ENCODE data around the gene NGEF. TPM values are rescaled to one million over a fixed set of nuclear protein-coding genes. Genes with fewer than 3 reads are reported as not detected.
A peak's percentile ranks its signal among the peaks of the same experiment; 100 is the strongest.

The NGEF gene
- total RNA-seq, 1 donor from 2014 or later: 1.2 TPM

DNA sequence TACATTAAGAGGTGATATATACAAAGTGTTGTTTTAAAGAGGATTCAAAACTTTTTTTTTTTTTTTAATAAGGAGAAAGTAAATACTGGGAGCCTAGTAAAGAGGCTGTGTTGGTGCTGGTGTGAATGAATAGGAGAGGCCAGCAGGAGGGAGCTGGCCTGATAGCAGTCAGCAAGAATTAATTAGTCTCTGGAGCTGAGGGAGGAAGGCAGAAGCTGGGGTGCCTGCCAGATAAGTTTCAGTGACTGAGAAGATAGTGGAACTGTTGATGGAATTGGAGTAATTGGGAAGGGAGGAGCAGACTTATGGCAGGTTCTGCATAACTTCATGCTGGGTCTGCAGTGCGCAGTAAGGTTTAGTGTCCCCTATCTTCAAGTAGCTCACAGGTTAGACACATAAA lies 179.2 kb downstream of the NGEF start:
- no peak for TF ChIP-seq CTCF (IDR thresholded peaks at IDR 0.05; ENCODE audit: unreplicated experiment)
- DNase-seq (ENCODE audit: low spot score, unreplicated experiment): no peak
- Mint-ChIP-seq H3K9me3 (ENCODE audit: low read depth) (no peaks in the 10 kb centered on the region), H3K36me3 (ENCODE audit: insufficient read depth) (peaks cover 22% of the 10 kb centered on the region), H3K4me1 (ENCODE audit: low read depth) (peaks cover 15% of the 10 kb centered on the region), H3K4me3 (ENCODE audit: low read depth) (no peak overlapping the region), H3K27me3 (no peaks in the 10 kb centered on the region), H3K27ac (peak overlapping the region; percentile 60)

GRCh38 chr2:232831496-232831895 lies 181.6 kb downstream of the NGEF start:
- no peaks in the 10 kb centered on the region for H3K27me3 Mint-ChIP-seq
- H3K4me3 Mint-ChIP-seq (ENCODE audit: low read depth): no peak overlapping the region
- no peak for TF ChIP-seq CTCF (IDR thresholded peaks at IDR 0.05; ENCODE audit: unreplicated experiment)
- no peaks in the 10 kb centered on the region for H3K9me3 Mint-ChIP-seq (ENCODE audit: low read depth)
- no peak for DNase-seq (ENCODE audit: low spot score, unreplicated experiment)
- H3K27ac Mint-ChIP-seq: no peak overlapping the region
- peaks cover 22% of the 10 kb centered on the region for H3K36me3 Mint-ChIP-seq (ENCODE audit: insufficient read depth)
- H3K4me1 Mint-ChIP-seq (ENCODE audit: low read depth): peaks cover 3% of the 10 kb centered on the region

- no peak for DNase-seq (ENCODE audit: low spot score, unreplicated experiment)
- H3K27me3 Mint-ChIP-seq: no peaks in the 10 kb centered on the region
- no peak overlapping the region for H3K27ac Mint-ChIP-seq
- H3K9me3 Mint-ChIP-seq (ENCODE audit: low read depth): no peaks in the 10 kb centered on the region
- peaks cover 1% of the 10 kb centered on the region for H3K4me1 Mint-ChIP-seq (ENCODE audit: low read depth)
- no peak overlapping the region for H3K4me3 Mint-ChIP-seq (ENCODE audit: low read depth)
- TF ChIP-seq CTCF (IDR thresholded peaks at IDR 0.05; ENCODE audit: unreplicated experiment): no peak
- H3K36me3 Mint-ChIP-seq (ENCODE audit: insufficient read depth): peaks cover 27% of the 10 kb centered on the region
Measured at GRCh38 chr2:232829988-232830387, 183.1 kb downstream of the NGEF start.

Other genes starting within 250 kb of the NGEF start
- gene KCNJ13, start 236.7 kb downstream of the NGEF start, total RNA-seq: 0.89 and 1.0 TPM in 2 replicates
- gene SNORC, start 143.0 kb downstream of the NGEF start, total RNA-seq: 1.8 and 2.8 TPM in 2 replicates
- not detected in 2 replicates for gene NEU2, start 19.4 kb upstream of the NGEF start, total RNA-seq
- 5.3 and 9.0 TPM in 2 replicates for gene INPP5D, start 47.1 kb upstream of the NGEF start, total RNA-seq
- 27.9 and 29.7 TPM in 2 replicates for gene ATG16L1, start 238.4 kb upstream of the NGEF start, total RNA-seq